Esophagus muscularis mucosa (tissue), 4 donors: Measurements from ENCODE around the gene CYP2D6.
"Not testable (repeated sequence)": the region's sequence is repeated elsewhere in the genome, so short reads cannot be mapped to it uniquely, and the experiment has no call there.

ENCODE experiments used
- EP300 ChIP-seq: sonication (generic); formaldehyde crosslinking; IDR thresholded peaks from one replicate; pipeline ENCODE4 v1.6.1; 2017; ENCODE audit warnings: antibody characterized with exemption
- POLR2A ChIP-seq: fragments of 450-650 bp; IDR thresholded peaks from one replicate; pipeline ENCODE4 v1.6.1; 2017; ENCODE audit warnings: antibody characterized with exemption, moderate library complexity, mild to moderate bottlenecking, low read depth
- POLR2AphosphoS5 ChIP-seq, 2 donors: sonication (generic); formaldehyde crosslinking; IDR thresholded peaks; one replicate each; pipeline ENCODE4 v1.6.1; 2017; ENCODE audit warnings: antibody characterized with exemption in 2 of 2
- TF ChIP-seq, protein P1 (sequence below), 3 experiments: fragments of 200-600 bp in 2 of 3; fragments of 450-650 bp in 1 of 3; sonication (generic) in 2 of 3; IDR thresholded peaks; one replicate each; pipeline ENCODE4 v1.5.1; 2017 to 2019; ENCODE audit warnings: antibody characterized with exemption in 3 of 3, mild to moderate bottlenecking in 2 of 3, moderate library complexity in 1 of 3

DNA sequence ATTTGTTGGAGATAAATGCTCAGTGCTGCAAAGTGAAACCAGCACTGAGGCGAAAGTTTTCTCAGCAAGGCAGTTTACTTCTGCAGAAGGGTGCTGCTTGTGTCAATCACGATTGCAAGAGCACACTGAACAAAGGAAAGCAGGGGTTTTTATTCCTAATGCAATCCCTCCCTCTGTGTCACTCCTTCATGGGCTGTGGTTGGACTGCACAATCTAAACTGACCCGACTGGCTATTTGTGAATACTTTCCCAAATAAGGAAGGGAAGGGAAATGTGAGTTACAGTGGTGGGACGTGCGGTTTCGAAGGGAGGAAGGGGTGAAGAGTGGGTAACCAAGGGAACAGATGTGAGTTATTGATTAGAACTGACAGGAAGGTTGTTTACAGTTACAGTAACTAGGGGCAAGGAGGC lies 15.2 kb downstream of the CYP2D6 start:
- TF ChIP-seq EP300; POLR2AphosphoS5 (IDR thresholded peaks at IDR 0.05); POLR2A: not testable (repeated sequence)
- TF ChIP-seq, protein P1, sequence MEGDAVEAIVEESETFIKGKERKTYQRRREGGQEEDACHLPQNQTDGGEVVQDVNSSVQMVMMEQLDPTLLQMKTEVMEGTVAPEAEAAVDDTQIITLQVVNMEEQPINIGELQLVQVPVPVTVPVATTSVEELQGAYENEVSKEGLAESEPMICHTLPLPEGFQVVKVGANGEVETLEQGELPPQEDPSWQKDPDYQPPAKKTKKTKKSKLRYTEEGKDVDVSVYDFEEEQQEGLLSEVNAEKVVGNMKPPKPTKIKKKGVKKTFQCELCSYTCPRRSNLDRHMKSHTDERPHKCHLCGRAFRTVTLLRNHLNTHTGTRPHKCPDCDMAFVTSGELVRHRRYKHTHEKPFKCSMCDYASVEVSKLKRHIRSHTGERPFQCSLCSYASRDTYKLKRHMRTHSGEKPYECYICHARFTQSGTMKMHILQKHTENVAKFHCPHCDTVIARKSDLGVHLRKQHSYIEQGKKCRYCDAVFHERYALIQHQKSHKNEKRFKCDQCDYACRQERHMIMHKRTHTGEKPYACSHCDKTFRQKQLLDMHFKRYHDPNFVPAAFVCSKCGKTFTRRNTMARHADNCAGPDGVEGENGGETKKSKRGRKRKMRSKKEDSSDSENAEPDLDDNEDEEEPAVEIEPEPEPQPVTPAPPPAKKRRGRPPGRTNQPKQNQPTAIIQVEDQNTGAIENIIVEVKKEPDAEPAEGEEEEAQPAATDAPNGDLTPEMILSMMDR (IDR thresholded peaks at IDR 0.05): not testable (repeated sequence)
